ENCODE measurements around the gene EDRF1.

Gene EDRF1

GRCh38 chr10:125761961-125762360 is 42.5 kb downstream of the EDRF1 start:
- TF ChIP-seq, protein P1, sequence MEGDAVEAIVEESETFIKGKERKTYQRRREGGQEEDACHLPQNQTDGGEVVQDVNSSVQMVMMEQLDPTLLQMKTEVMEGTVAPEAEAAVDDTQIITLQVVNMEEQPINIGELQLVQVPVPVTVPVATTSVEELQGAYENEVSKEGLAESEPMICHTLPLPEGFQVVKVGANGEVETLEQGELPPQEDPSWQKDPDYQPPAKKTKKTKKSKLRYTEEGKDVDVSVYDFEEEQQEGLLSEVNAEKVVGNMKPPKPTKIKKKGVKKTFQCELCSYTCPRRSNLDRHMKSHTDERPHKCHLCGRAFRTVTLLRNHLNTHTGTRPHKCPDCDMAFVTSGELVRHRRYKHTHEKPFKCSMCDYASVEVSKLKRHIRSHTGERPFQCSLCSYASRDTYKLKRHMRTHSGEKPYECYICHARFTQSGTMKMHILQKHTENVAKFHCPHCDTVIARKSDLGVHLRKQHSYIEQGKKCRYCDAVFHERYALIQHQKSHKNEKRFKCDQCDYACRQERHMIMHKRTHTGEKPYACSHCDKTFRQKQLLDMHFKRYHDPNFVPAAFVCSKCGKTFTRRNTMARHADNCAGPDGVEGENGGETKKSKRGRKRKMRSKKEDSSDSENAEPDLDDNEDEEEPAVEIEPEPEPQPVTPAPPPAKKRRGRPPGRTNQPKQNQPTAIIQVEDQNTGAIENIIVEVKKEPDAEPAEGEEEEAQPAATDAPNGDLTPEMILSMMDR (IDR thresholded peaks at IDR 0.05; ENCODE audit: low read depth, low read length): no peak
- TF ChIP-seq MYC (IDR thresholded peaks at IDR 0.05; ENCODE audit: low read depth, low read length) (no peak), MAX (IDR thresholded peaks at IDR 0.05; ENCODE audit: low read depth, low read length) (no peak), POLR2A (IDR thresholded peaks at IDR 0.05; ENCODE audit: extremely low read depth, insufficient read length) (no peak)
- no peak for DNase-seq (ENCODE audit: low read depth)

DNA sequence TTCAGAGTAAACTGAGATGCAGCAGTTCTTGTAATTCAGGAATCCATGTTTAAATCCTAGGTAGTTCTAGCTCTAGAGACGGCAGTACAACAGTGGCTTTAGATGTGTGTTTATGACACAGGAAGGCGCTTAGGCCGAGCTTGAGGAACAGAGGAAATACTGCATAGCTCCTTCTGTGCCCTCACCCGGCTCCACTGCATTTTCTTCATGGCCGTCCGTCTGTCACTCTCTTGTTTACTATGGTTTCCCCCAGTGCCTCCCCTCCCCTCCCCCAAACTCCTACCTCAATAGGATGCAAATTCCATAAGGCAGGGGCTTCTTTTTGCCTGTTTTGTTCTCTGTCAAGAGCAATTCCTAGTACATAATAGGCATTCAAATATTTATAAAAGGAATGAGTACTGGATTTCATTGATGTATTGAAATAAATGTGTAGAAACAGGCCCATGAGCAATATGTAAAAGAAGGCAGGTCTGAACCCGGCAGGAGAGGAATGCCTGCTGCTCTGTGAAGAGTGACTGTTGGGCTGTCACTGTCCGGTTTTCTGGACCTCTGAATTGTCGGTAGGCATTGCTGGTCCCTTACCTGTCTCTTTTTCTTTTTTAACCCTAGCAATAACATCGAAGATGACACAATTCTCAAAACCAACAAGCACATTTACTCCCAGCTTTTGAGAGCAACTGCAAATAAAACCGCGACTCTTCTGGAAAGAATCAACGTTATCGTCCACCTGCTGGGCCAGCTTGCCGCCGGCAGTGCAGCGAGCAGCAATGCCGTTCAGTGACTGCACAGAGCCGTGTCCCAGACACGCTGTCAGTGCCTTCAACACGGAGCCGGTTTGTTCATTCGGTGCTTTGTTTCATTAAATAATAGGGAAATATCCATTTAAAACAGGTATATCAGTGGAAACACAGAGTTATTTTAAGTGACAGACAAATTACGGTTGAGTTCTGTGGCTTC is 43.5 kb downstream of the EDRF1 start:
- no peak overlapping the region for H3K4me3 ChIP-seq (ENCODE audit: low read depth, low read length)
- no peak for TF ChIP-seq MYC (IDR thresholded peaks at IDR 0.05; ENCODE audit: low read depth, low read length)
- TF ChIP-seq, protein P1 (IDR thresholded peaks at IDR 0.05; ENCODE audit: low read depth, low read length): no peak
- no peak for TF ChIP-seq POLR2A (IDR thresholded peaks at IDR 0.05; ENCODE audit: extremely low read depth, insufficient read length)
- TF ChIP-seq MAX (IDR thresholded peaks at IDR 0.05; ENCODE audit: low read depth, low read length): no peak
- DNase-seq (ENCODE audit: low read depth): no peak

More at GRCh38 chr10:125761961-125762360, 42.5 kb downstream of the EDRF1 start:
- H3K4me3 ChIP-seq (ENCODE audit: low read depth, low read length): no peak overlapping the region

DNA sequence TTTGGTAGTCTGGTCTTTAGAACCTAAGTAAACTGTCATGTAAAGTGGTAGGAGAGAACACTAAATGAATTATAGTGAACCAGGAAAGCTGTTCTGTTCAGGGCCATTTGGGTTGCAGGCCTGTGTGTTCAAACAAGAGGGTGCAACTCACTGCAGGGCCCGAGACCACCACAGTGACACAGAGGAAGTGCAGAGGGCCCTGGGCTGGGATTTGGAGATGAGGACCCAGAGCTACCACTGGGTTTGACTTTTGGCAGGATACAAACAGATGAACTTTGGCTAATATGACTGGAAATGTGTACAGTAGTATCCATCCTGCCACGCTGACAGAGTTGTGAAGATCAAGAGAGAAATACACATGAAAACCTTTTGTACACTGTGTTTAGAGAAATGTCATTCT is 46.3 kb downstream of the EDRF1 start:
- DNase-seq (ENCODE audit: low read depth): no peak

GRCh38 chr10:125766511-125766910 is 47.0 kb downstream of the EDRF1 start:
- no peak for DNase-seq (ENCODE audit: low read depth)
- TF ChIP-seq, protein P1 (IDR thresholded peaks at IDR 0.05; ENCODE audit: low read depth, low read length): no peak
- TF ChIP-seq POLR2A (IDR thresholded peaks at IDR 0.05; ENCODE audit: extremely low read depth, insufficient read length) (no peak), MYC (IDR thresholded peaks at IDR 0.05; ENCODE audit: low read depth, low read length) (no peak)
- H3K4me3 ChIP-seq (ENCODE audit: low read depth, low read length): no peak overlapping the region

More for the DNA sequence above, 46.3 kb downstream of the EDRF1 start:
- H3K4me3 ChIP-seq (ENCODE audit: low read depth, low read length): no peak overlapping the region
- no peak for TF ChIP-seq MAX (IDR thresholded peaks at IDR 0.05; ENCODE audit: low read depth, low read length)
- TF ChIP-seq POLR2A (IDR thresholded peaks at IDR 0.05; ENCODE audit: extremely low read depth, insufficient read length): no peak
- no peak for TF ChIP-seq MYC (IDR thresholded peaks at IDR 0.05; ENCODE audit: low read depth, low read length)
- TF ChIP-seq, protein P1 (IDR thresholded peaks at IDR 0.05; ENCODE audit: low read depth, low read length): no peak

DNA sequence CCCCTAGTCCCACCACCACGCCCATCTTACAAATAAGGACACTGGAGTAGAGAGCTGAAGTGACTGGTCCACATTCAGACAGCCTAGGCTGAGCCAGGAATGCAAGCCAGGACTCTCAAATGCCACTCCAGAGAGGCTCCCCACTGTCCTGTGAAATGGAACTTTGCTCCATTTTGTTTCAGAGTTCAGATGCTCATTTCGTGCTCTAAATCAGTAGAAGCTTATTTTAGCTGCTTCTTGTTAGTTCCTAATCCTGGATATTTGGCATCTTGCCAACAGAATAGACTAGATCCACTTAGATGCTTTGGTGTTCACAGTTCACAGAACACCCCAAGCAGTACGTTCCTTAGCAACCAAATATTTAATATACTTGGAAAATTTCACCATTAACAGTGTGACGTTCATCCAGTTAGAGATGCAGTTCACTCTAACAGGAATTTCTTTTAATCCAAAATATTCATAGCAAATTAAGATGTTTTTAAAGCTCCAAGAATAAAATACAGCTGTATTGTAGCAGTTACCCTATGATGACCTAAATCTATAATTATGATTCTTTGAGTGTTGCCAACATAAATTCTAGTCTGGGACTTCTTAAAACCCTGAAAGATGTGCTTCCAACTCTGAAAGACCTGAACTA is 48.8 kb downstream of the EDRF1 start:
- no peak for TF ChIP-seq MAX (IDR thresholded peaks at IDR 0.05; ENCODE audit: low read depth, low read length)
- TF ChIP-seq, protein P1 (IDR thresholded peaks at IDR 0.05; ENCODE audit: low read depth, low read length): no peak
- no peak for TF ChIP-seq POLR2A (IDR thresholded peaks at IDR 0.05; ENCODE audit: extremely low read depth, insufficient read length)
- no peak for TF ChIP-seq MYC (IDR thresholded peaks at IDR 0.05; ENCODE audit: low read depth, low read length)
- no peak overlapping the region for H3K4me3 ChIP-seq (ENCODE audit: low read depth, low read length)
- no peak for DNase-seq (ENCODE audit: low read depth)
